Hypothalamus (tissue), 51 donors: ENCODE data around the gene TAX1BP1.

ENCODE experiments used
- DNase-seq, 51 donors: peaks; one replicate each; lab custom pipeline; 2025; lab: John Stamatoyannopoulos, UW

Gene TAX1BP1

GRCh38 chr7:27775782-27776181, 35.8 kb downstream of the TAX1BP1 start:
- DNase-seq, result no peak

DNA sequence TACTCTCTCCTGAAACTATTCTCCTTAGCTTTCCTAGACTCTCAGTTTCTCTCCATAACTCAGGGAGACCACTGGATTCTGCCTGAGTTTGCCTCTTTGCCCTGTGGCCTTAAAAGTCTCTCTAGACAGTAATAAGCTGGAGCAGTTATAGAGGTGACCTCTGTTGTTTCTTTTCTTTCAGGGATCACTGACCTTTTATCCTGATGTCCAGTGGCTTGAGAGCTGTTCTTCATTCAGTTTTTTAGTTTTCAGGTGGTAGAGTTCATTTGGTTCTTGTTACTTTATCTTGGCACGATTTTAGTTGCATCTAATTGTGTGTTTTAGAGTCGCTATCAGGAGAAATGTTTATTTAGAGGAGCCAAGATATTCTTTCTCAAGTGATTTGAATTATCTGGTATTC, 37.7 kb downstream of the TAX1BP1 start:
- DNase-seq, result no peak

GRCh38 chr7:27779873-27780272, 39.9 kb downstream of the TAX1BP1 start:
- no peak for DNase-seq

- no peak for DNase-seq
Measured at GRCh38 chr7:27781188-27781587, 41.2 kb downstream of the TAX1BP1 start.

DNA sequence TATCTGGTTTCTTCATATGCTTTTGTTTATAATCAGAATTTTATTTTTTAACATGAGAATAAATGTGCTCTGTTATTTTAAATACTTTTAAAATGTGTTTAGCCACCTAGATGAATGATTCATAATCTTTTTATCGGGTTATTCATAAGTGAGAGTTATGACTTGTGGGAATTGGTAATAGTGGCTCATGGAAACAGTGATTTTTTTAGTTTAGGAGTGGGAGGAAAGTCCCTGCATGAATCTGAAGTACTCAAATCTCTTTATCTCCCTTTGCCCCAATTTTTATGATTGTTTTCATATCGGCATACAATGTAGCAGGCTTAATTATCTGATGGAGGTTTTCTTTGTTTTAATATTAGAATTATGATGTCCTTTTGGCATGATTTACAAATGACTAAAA, 42.9 kb downstream of the TAX1BP1 start:
- DNase-seq, result no peak

GRCh38 chr7:27784399-27785053, 44.6 kb downstream of the TAX1BP1 start:
- DNase-seq, result no peak

DNA sequence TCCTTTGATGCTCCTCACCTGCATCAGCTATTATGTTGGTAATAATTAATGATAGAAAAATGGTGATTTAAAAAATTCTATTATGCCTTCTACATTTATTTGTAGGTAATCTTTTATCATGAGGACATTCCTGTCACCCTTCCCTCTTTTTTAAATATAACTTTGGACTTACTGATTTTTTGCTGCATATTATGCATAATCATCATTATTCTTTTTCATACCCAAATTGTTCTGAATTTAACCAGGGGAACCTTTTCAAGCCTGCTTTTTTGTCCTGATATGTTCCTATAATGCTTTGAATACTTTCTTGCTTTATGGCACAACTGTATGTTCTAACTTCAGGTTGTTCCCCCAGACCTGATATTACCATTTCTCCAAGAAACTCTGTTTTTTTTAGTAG, 48.5 kb downstream of the TAX1BP1 start:
- no peak for DNase-seq

GRCh38 chr7:27793780-27794179, 53.8 kb downstream of the TAX1BP1 start:
- DNase-seq, result no peak

GRCh38 chr7:27795977-27796376, 56.0 kb downstream of the TAX1BP1 start:
- no peak for DNase-seq

DNA sequence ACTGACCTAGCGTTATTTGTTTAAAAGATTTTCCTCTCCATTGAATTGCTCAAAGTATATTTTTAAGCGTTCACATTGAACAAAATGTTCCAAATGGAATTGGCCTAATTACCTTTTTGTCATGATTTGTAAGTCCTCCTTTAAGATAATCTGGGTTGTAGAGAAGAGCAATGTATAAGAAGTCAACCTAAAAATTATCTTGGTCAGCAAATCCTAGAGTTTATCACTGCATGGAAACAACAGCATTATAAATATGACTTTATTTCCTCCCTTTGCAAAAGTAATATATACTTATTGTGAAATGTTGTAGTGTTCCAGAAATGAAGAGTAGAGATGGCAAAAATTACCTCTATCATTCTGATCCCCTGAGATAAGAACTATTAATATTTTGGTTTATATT, 59.2 kb downstream of the TAX1BP1 start:
- no peak for DNase-seq

DNA sequence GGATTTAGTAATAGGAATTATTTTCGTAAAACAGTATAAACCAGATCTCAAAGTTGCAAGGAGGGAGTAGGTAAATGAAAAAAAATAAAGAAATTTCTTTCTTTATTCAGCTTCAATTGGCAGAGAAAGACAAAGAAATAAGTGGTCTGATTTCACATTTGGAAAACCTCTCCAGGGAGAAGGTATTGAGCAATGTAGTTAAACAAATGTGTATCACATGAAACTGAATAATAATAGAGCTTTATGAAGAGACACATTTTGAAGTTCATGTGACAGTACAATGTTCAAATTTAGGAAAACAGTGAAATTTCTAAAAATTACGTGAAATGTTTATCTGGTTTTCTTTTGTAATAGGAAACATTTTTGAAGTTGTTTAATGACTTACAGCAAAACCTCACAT, 63.0 kb downstream of the TAX1BP1 start:
- DNase-seq, result no peak

GRCh38 chr7:27804139-27804538, 64.2 kb downstream of the TAX1BP1 start:
- DNase-seq, result no peak

GRCh38 chr7:27808626-27809025, 68.7 kb downstream of the TAX1BP1 start:
- no peak for DNase-seq

- DNase-seq, result no peak
Measured at GRCh38 chr7:27810186-27810585, 70.2 kb downstream of the TAX1BP1 start.

DNA sequence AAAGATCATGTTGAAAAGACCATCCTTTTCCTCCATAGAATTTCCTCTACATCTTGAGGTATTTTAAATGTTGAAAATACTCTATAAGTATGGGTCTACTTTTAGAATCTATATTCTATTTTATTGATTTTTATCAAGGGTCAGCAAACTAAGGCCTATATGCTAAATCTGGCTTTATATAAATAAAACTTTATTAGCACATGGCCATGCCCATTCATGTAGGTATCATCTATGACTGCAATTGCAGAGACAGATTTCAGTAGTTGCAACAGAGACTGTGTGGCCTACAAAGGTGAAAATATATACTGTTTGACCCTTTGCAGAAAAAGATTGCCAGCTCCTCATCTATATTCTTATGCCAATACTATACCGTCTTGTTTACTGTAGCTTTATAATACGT, 72.7 kb downstream of the TAX1BP1 start:
- no peak for DNase-seq

- no peak for DNase-seq
Measured at GRCh38 chr7:27822245-27822644, 82.3 kb downstream of the TAX1BP1 start.

GRCh38 chr7:27825891-27826290, 85.9 kb downstream of the TAX1BP1 start:
- no peak for DNase-seq

DNA sequence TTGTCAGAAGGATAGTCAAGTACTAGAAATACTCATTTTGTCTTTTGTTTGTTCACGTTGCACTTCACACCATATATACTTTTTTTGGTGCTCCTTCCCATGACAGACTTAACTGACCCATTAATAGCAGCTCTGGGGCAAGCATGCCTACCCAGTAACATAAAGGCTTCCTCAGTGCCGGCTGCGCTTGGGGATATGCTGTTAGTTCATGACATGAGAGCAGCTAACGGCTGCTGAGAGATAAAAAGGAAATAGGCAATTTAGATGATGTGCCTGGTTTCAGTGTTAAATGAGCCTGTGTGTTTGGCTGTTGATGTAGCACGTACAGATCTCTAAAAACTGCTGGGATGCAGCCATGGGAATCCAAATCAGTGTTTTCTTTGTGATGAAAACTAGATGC, 86.4 kb downstream of the TAX1BP1 start:
- DNase-seq, result no peak

DNA sequence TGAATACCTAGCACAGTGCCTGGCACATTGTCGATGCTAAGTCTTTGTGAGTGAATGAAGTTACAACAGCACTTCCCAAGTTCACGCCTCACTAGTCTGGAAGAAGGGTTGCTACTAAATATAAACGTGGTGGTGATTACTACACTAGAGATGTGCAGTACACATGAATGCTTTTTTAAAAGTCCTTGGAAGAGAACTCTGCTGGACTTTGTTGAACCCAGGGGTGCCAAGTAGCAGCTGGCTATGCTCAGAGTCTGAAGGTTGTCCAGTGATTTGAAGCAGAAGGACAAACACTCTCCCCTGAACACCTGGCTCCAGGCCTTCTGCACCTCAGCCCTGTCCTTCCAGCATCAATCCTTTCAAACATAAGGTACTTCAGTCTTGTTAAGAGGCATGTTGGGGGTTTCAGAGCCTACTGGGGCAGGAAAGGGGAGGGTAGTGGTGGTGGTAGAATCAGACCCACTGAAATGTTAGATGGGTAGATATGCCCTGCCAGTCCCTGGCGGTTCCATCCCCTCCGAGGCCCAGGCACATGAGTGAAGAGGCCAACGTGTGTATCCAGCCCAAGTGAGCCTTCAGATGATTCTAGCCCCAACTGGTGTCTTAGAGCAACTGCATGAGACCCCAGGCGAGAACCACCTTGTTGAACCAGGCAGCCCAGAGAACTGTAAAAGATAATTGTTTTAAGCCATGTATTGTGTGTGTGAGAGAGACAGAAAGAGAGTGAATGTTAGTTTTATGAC, 94.4 kb downstream of the TAX1BP1 start:
- DNase-seq, result peak in 3 of 51 donors; percentile 15 to 23 (median 19)

- DNase-seq, result no peak
Measured at GRCh38 chr7:27835376-27835775, 95.4 kb downstream of the TAX1BP1 start.

DNA sequence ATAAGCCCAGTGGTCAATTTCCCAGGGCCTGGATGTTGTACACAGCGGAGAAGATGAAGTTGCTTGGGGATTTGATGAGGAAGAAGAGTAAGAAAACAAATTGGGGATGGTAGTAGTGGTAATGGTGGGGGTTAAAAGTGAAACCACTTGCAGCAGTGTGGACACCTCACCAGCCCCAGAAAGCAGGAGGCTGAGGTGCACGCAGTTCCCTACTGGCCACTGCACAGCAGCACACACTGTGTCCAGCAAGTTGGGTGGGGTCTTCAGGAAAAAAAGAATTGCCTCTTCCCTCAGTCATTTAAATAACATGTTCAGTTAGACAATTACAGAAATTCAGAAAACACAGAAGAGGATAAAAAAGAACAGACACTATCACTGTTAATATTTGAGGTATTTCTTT, 96.6 kb downstream of the TAX1BP1 start:
- no peak for DNase-seq

- DNase-seq, result no peak
Measured at GRCh38 chr7:27839099-27839498, 99.1 kb downstream of the TAX1BP1 start.

DNA sequence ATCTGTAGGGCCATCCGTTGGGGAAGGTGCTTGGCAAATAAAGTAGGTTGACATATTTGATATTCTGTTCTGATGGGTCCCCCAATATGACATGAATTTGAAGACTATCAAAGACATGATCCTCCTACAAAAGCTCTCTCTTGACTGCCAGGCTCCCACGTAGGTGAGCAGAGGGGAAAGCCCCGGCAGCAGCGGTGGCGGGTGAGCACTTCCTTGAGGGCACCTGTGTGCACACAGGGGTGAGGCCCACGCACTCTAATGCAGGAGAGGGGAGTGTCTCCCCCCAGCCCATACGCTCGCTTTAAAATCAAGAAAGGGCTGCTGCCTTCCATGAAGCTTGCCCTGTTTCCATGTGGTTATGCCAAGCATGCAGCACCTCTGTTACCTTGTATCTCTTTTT, 100.4 kb downstream of the TAX1BP1 start:
- DNase-seq, result no peak
